ENCODE results near the gene SLC44A4.
A peak's percentile ranks its signal among the peaks of the same experiment; 100 is the strongest.

The SLC44A4 gene

DNA sequence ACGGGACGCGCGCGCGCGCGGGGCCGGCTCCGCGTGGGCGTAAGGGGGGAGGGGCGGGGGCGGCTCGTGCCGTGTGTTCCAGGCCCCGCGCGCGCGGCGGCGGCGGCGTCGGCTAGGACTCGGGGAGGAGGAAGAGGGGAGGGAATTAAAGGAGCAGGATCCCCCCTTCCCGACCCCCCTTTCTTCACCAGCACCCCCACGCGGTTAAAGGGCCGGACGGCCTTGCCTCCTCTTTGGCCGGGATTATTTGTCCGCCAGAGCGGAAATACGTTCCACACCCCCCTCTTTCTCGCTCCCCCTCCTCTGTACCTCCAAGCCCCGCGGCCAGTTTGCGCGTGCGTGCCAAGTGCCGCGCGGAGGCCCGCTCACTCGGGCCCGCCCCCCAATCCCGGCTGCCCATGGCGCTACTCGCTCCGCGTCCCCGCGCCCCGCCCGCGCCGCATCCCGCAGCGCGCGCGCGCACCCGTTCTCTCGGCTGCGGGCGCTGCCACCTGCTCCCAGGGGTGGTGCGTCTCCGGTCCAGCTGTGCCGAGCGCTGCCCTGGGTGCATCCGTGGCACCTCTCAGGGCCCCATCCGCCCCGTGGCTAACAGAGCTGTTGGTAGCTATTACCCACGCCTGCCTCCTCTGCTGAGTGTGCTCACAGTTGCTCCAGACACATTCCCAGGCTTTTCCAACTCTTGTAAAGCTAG, 23.3 kb upstream of the SLC44A4 start, which contains the start of gene ZBTB12:
Gene ZBTB12 (minus strand): TSS at position 134 of the 691 bp plus-strand sequence. CDS start 781 bp downstream, outside the sequence.
- peak; percentile 92 for DNase-seq
- H3K36me3 ChIP-seq = no peaks in the 10 kb centered on the region
- peaks cover 2% of the 10 kb centered on the region; the same call in 1 of the 2 replicates for H3K4me1 ChIP-seq
- H3K9me3 ChIP-seq = no peaks in the 10 kb centered on the region
- no peaks in the 10 kb centered on the region for H3K27me3 ChIP-seq
- H3K4me3 ChIP-seq (ENCODE audit: low read depth, low read length) = peak within 1 kb of the TSS; percentile 72
- no peak for TF ChIP-seq CTCF (IDR thresholded peaks at IDR 0.05; ENCODE audit: low read depth, low read length)

- Histone ChIP-seq H3K36me3 (peaks cover under 1% of the 10 kb centered on the region; the same call in 1 of the 2 replicates), H3K4me3 (ENCODE audit: low read depth, low read length) (peak overlapping the region; percentile 72), H3K27me3 (no peaks in the 10 kb centered on the region), H3K9me3 (no peaks in the 10 kb centered on the region), H3K4me1 (peaks cover 2% of the 10 kb centered on the region; the same call in 1 of the 2 replicates)
- peak; percentile 42 for DNase-seq
- no peak for TF ChIP-seq CTCF (IDR thresholded peaks at IDR 0.05; ENCODE audit: low read depth, low read length)
Observed at GRCh38 chr6:31901415-31901952, 22.7 kb upstream of the SLC44A4 start.

DNA sequence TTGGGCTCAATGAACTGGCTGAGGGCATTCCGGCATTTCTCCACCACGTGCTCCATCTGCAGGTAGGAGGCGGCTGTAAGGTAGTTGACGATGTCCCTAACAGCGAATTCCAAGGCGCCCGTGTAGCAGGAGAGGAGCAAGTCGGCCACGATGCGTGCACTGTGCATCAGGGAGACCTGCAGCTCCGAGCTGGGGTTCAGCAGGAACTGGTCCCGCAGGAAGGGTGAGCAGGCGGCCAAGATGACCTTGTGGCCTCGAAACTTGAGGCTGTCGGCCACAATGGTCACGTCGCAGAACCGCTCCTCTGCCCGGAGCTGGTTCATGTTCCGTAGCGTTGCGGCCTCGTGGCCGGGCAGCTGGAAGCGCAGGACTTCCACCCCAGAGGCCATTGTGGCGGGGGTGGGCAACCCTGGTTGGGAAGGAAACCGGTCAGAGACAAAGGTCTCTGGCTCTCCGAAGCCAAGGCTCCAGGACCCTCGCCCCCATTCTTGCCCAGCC, 22.2 kb upstream of the SLC44A4 start:
- H3K4me3 ChIP-seq (ENCODE audit: low read depth, low read length) = peak overlapping the region; percentile 72
- no peak for TF ChIP-seq CTCF (IDR thresholded peaks at IDR 0.05; ENCODE audit: low read depth, low read length)
- H3K9me3 ChIP-seq = no peaks in the 10 kb centered on the region
- peaks cover 2% of the 10 kb centered on the region; the same call in 1 of the 2 replicates for H3K4me1 ChIP-seq
- H3K36me3 ChIP-seq = peaks cover 6% of the 10 kb centered on the region
- H3K27me3 ChIP-seq = no peaks in the 10 kb centered on the region
- DNase-seq = no peak

DNA sequence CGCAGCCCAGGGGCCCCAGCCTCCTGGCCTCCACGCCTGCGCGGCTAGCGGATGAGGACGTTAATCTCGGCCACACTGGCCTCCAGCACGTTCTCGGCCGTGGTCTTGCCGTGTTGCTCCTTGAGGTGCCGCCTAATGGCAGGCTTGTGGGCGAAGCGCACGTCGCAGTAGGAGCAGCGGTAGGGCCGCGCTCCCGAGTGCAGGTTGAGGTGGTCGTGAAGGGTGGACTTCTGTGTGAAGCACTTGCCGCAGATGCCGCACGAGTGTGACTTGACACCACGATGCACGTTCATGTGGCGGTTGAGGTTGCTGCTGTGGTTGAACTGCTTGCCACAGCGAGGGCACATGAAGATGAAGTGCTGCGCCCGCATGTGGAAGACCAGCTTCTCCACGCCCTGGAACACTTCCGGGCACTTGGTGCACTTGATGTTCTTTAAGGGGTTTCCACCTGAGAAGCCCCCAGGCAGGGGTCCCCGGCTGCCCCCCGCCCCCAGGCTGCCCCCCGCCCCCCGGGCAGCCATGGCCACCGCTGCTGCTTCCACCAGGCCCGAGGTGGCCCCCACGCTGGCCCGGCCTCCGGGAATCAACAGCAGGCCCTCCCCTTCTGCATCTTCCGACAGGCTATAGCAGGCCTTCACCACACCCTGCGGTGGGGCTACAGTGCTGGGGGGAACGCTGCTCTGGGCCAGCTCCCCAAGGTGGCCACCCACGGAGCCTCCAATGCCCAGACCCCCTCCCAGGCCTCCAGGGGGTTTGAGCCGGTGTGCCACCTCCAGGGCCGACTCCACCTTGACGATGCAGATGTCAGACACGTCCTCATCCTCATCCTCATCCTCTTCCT, 21.3 kb upstream of the SLC44A4 start:
- no peak overlapping the region for H3K4me3 ChIP-seq (ENCODE audit: low read depth, low read length)

GRCh38 chr6:31899215-31899614, 20.4 kb upstream of the SLC44A4 start:
- no peaks in the 10 kb centered on the region for H3K9me3 ChIP-seq
- no peak overlapping the region for H3K4me3 ChIP-seq (ENCODE audit: low read depth, low read length)
- H3K4me1 ChIP-seq = peaks cover 2% of the 10 kb centered on the region; the same call in 1 of the 2 replicates
- H3K27me3 ChIP-seq = no peaks in the 10 kb centered on the region
- peaks cover 18% of the 10 kb centered on the region for H3K36me3 ChIP-seq
- no peak for DNase-seq
- TF ChIP-seq CTCF (IDR thresholded peaks at IDR 0.05; ENCODE audit: low read depth, low read length) = no peak

More for the DNA sequence above, 21.3 kb upstream of the SLC44A4 start:
- Histone ChIP-seq H3K27me3 (no peaks in the 10 kb centered on the region), H3K9me3 (no peaks in the 10 kb centered on the region), H3K36me3 (peaks cover 12% of the 10 kb centered on the region), H3K4me1 (peaks cover 2% of the 10 kb centered on the region; the same call in 1 of the 2 replicates)
- no peak for TF ChIP-seq CTCF (IDR thresholded peaks at IDR 0.05; ENCODE audit: low read depth, low read length)
- DNase-seq = no peak
